Right lobe of liver (tissue), 6 donors: ENCODE data around the gene BHLHA15. TPM values are rescaled to one million over a fixed set of nuclear protein-coding genes. Genes with fewer than 3 reads are reported as not detected.
A peak's percentile ranks its signal among the peaks of the same experiment; 100 is the strongest.
"Not testable (repeated sequence)": the region's sequence is repeated elsewhere in the genome, so short reads cannot be mapped to it uniquely, and the experiment has no call there.

Source experiments
- ATAC-seq, 4 donors: fragments of 200-7000 bp; cut with Tn5 transposase; one replicate each; pipeline ENCODE4 v1.9.1; 2020; ENCODE audit warnings: mild to moderate bottlenecking in 4 of 4, moderate library complexity in 4 of 4
- DNase-seq, 3 donors: peaks; one replicate each; pipeline ENCODE4 v3.0.0-alpha.2; 2020
- H3K27ac ChIP-seq, 3 donors: fragments of 200-600 bp; one replicate each; pipeline ENCODE4 v1.8.0; 2022
- H3K27me3 ChIP-seq, 2 donors: fragments of 200-600 bp; one replicate each; pipeline ENCODE4 v1.8.0; 2022
- H3K36me3 ChIP-seq, 4 donors: fragments of 200-600 bp; sonication (generic) in 1 of 4; one replicate each; pipeline versions ENCODE4 v1.5.1 to v1.8.0; 2017 to 2022; ENCODE audit warnings: control low read depth in 1 of 4
- H3K4me1 ChIP-seq, 4 donors: fragments of 200-600 bp; sonication (generic) in 1 of 4; one replicate each; pipeline versions ENCODE4 v1.5.1 to v1.8.0; 2017 to 2022; ENCODE audit warnings: control low read depth in 1 of 4
- H3K4me3 ChIP-seq, 3 donors: fragments of 200-600 bp; one replicate each; pipeline ENCODE4 v1.8.0; 2022
- H3K9me3 ChIP-seq, 4 donors: fragments of 200-600 bp; sonication (generic) in 1 of 4; one replicate each; pipeline versions ENCODE4 v1.5.1 to v1.8.0; 2017 to 2022; ENCODE audit warnings: control low read depth in 1 of 4
- POLR2A ChIP-seq: fragments of 450-650 bp; IDR thresholded peaks from one replicate; pipeline ENCODE4 v1.6.1; 2017; ENCODE audit warnings: antibody characterized with exemption, mild to moderate bottlenecking
- WGBS: methylation state at CpG from one replicate; pipeline ENCODE4 v1.1.6; 2018; ENCODE audit warnings: low coverage, low lambda C conversion rate; ENCODE audit not compliant: insufficient coverage; ENCODE audit errors: missing lambda C conversion rate; 5-methylcytosine and 5-hydroxymethylcytosine counted together
- intact Hi-C, 2 donors: fragments of 100-400 bp; cut with DNase I; formaldehyde crosslinking; loops; one replicate each; pipeline versions ENCODE4 v1.11.2 to v1.14.1; 2022
- total RNA-seq, 6 experiments: library from RNA; depleted of rRNA in 2 of 6; stranded (reverse); fragments of >200 nt in 2 of 6; fragmentation: NEBNext Ultra II Directional in 3 of 6; extraction: Animal tissue kit (Norgen Biotek cat#: 25700) in 3 of 6; gene quantifications; one replicate each; pipeline versions ENCODE4 v1.1.0 to v1.2.4, GENCODE V29; 2016 to 2023
- TF ChIP-seq, protein P1 (sequence below), 4 donors: fragments of 200-600 bp in 3 of 4; fragments of 450-650 bp in 1 of 4; IDR thresholded peaks; one replicate each; pipeline versions ENCODE4 v1.5.1 to v1.8.0; 2016 to 2022; ENCODE audit warnings: antibody characterized with exemption in 4 of 4, mild to moderate bottlenecking in 2 of 4
- donor health status: DM: no; HTN: yes; CAD: no.
- donor health status: DM: no; HTN: no; CAD: no.
- donor health status: DM: no; HTN: no; CAD: no.
- donor health status: DM: no; HTN: yes; CAD: no.
- donor health status: DM: no; HTN: yes; CAD: no.

Gene BHLHA15
- total RNA-seq, 6 experiments from 2014 or later = 2.3 to 25.9 (median 5.3) TPM

- no peaks in the 10 kb centered on the region for H3K27me3 ChIP-seq
- 60% methylated on average over 13 of the region's 41 CpGs for WGBS
- no peak overlapping the region for H3K27ac ChIP-seq
- no peaks in the 10 kb centered on the region for H3K4me1 ChIP-seq
- intact Hi-C loops = no loop called here
- peak in 2 of 3 donors; percentile 23 to 58 for DNase-seq
- TF ChIP-seq, protein P1, sequence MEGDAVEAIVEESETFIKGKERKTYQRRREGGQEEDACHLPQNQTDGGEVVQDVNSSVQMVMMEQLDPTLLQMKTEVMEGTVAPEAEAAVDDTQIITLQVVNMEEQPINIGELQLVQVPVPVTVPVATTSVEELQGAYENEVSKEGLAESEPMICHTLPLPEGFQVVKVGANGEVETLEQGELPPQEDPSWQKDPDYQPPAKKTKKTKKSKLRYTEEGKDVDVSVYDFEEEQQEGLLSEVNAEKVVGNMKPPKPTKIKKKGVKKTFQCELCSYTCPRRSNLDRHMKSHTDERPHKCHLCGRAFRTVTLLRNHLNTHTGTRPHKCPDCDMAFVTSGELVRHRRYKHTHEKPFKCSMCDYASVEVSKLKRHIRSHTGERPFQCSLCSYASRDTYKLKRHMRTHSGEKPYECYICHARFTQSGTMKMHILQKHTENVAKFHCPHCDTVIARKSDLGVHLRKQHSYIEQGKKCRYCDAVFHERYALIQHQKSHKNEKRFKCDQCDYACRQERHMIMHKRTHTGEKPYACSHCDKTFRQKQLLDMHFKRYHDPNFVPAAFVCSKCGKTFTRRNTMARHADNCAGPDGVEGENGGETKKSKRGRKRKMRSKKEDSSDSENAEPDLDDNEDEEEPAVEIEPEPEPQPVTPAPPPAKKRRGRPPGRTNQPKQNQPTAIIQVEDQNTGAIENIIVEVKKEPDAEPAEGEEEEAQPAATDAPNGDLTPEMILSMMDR (IDR thresholded peaks at IDR 0.05) = no peak
- no peak for TF ChIP-seq POLR2A
- H3K9me3 ChIP-seq = no peaks in the 10 kb centered on the region
- H3K36me3 ChIP-seq = peaks cover 0 to 5% (median 0%) of the 10 kb centered on the region in 4 donors
- no peak overlapping the region for H3K4me3 ChIP-seq
- ATAC-seq = peak in 3 of 4 donors; percentile 6 to 45 (median 9)
Observed at GRCh38 chr7:98217623-98218582, 6.7 kb downstream of the BHLHA15 start.

GRCh38 chr7:98219382-98219781 is 8.1 kb downstream of the BHLHA15 start:
- ATAC-seq, H3K4me1 ChIP-seq, intact Hi-C loops, H3K36me3 ChIP-seq, DNase-seq, H3K27ac ChIP-seq, H3K9me3 ChIP-seq, H3K4me3 ChIP-seq, H3K27me3 ChIP-seq: not testable (repeated sequence)
- 100% methylated on average over 4 of the region's 6 CpGs for WGBS

DNA sequence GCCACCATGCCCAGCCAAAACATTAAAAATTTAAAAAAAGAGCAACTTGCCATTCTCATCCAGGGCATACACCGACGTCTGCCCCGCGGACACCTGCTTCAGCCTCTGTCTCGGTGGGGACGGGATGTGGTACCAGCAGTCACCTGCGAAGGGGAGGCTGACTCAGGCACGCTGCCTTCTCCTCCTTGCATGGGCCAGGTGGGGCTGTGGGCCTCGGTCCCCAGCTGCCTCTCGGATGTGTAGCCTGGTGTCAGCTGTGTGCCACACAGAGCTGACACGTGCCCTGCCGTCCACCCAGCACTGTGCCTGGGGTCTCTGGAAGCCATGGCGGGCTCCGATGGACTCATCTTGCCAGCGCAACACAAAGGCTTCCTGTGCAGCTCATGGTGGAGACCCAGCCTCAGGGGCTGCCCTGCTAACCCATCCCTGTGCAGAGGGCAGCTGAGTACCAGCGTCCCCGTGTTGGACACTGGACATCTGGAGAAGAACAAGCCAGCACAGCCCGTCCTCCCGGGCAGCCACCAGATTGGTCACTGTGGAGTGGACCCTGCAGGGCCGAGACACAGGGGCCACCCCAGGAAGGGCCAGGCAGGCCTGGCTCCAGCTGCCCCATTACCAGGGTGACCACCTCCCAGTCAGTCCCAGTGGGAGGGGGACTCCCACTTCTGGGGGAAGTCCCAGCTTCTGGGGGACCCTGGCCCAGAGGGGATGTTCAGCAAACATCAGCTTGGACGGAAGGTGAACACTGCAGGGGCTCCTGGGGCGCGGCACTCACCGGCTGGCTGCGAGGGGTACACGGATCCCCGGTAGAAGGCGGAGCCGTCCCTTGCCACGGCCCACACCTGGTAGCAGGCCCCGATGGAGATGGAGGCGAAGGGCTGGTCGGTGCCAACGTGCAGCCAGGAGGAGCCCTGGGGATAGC is 10.6 kb downstream of the BHLHA15 start:
- Histone ChIP-seq H3K27ac (no peak overlapping the region), H3K4me3 (no peak overlapping the region), H3K4me1 (no peaks in the 10 kb centered on the region), H3K27me3 (no peaks in the 10 kb centered on the region), H3K36me3 (peaks cover 0 to 6% (median 0%) of the 10 kb centered on the region in 4 donors), H3K9me3 (no peaks in the 10 kb centered on the region)
- WGBS = 80% methylated on average over 1 of the region's 34 CpGs
- peak in 2 of 3 donors; percentile 17 to 42 for DNase-seq
- TF ChIP-seq, protein P1 (IDR thresholded peaks at IDR 0.05) = no peak
- intact Hi-C loops = no loop called here
- no peak for ATAC-seq

DNA sequence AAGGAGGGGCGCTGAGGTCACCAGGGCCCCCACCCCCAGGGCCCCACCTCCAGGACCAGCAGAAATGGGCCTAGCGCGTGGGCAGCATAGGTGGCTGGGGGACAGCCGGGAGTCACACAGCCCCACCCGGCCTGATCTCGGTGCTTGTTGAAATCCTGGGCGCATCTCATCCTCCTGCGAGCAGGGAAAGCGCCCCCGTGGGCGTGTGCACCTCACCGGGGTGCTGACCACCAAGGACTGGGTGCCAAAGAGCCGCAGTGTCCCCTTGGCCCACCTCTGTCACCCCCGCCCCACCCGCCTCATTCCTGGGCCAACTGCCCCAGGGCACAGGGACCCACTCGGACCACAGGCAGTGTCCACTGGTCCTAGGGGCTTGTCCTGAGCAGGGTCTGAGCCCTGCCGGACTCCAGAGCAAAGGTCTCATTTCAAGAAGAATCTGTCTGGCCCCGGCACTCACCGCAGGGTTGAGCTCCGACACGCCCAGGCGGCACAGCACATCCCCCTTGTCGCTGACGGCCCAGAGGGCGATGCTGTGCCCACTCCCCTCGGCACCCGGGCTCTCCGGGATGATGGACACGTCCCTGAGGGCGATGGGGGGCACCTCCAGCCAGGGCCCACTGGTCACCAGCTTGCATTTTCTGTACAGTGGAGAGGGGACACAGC is 11.4 kb downstream of the BHLHA15 start:
- Histone ChIP-seq H3K4me1 (no peaks in the 10 kb centered on the region), H3K27ac (no peak overlapping the region)

More for the DNA sequence above, 11.4 kb downstream of the BHLHA15 start:
- Histone ChIP-seq H3K9me3 (no peaks in the 10 kb centered on the region), H3K4me3 (no peak overlapping the region), H3K27me3 (no peaks in the 10 kb centered on the region), H3K36me3 (peaks cover 0 to 10% (median 0%) of the 10 kb centered on the region in 4 donors)
- ATAC-seq (no peak), DNase-seq (peak in 1 of 3 donors; percentile 52)
- TF ChIP-seq, protein P1 (IDR thresholded peaks at IDR 0.05) = no peak
- no peak for TF ChIP-seq POLR2A
- WGBS = no CpG with 5 or more reads among the region's 30 CpGs
- intact Hi-C loops = no loop called here
